HCEC 1CT (cell line): ENCODE measurements around the gene C15orf62.

Source experiments
- DNase-seq: peaks from one replicate; pipeline ENCODE4 v3.0.0-alpha.2; 2017

C15orf62 gene, protein sequence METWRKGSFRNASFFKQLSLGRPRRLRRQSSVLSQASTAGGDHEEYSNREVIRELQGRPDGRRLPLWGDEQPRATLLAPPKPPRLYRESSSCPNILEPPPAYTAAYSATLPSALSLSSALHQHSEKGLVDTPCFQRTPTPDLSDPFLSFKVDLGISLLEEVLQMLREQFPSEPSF

GRCh38 chr15:40769274-40770146 is at the start of gene C15orf62:
TSS of gene C15orf62 (plus strand) at chr15:40769980. CDS start at chr15:40770496, 516 bp downstream.
- DNase-seq = no peak

- no peak for DNase-seq
These were observed 48.1 kb upstream of the C15orf62 start for GRCh38 chr15:40721701-40722100.

DNA sequence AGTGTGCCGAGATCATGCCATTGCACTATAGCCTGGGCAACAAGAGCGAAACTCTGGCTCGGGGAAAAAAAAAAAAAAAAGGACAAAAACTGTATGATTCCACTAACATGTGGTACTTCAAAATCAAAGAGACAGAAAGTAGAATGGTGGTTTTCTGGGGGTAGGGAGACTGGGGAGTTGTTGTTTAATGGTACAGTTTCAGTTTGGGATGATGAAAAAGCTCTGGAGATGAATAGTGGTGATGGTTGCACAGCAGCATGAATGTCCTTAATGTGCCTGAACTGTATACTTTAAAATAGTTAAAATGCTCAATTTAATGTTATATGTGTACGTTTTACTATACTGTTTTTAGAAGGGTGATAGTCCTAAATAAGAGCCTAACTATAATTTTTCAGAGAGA is 47.4 kb upstream of the C15orf62 start:
- DNase-seq = no peak

- DNase-seq = peak; percentile 22
These were observed 46.8 kb upstream of the C15orf62 start for GRCh38 chr15:40722934-40723333.

- no peak for DNase-seq
These were observed 45.9 kb upstream of the C15orf62 start for GRCh38 chr15:40723919-40724318.

GRCh38 chr15:40731034-40731433 is 38.7 kb upstream of the C15orf62 start:
- DNase-seq = no peak

GRCh38 chr15:40736575-40736974 is 33.2 kb upstream of the C15orf62 start:
- no peak for DNase-seq

DNA sequence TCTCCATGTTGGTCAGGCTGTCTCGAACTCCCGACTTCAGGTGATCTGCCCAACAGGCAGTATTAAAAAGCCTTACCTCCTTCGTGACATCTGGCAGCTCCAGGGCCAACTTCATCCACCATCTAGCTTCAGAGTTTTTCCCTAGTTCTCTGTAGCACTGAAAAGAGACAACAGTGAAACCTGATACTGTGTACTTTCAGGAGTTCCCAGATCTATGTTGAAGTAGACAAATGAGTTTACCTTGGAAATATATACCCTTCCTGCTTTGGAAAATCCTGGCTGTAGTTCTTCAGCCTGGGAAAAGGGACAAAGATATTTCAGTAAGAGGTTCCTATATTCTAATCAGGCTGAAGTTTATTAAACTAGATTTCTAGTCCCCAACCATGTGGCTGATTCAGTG is 32.7 kb upstream of the C15orf62 start:
- DNase-seq = no peak

GRCh38 chr15:40739047-40739446 is 30.7 kb upstream of the C15orf62 start:
- no peak for DNase-seq

- DNase-seq = no peak
These were observed 29.9 kb upstream of the C15orf62 start for GRCh38 chr15:40739854-40740253.

DNA sequence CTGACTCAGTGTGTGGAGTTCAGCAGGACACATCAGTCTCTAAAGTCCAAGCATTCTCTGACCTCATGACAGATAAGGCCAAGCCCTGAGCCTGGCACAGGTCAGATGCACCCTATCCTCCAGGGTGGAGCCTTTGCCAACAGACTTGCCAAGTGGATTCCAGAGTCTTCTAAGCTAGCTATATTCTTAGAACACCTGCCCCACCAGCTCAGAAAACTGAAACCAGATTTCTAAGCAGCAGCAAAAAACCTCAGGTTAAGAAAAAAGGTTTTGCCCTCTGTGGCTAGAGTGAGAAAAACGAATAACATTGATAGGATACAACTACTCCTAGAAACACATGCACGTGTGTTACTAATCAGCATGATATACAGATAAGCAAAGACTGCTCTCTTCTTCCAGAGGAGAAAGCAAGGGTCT is 26.3 kb upstream of the C15orf62 start:
- no peak for DNase-seq

GRCh38 chr15:40743921-40744814 is 25.6 kb upstream of the C15orf62 start:
- peak; percentile 89 for DNase-seq

- no peak for DNase-seq
These were observed 25.0 kb upstream of the C15orf62 start for GRCh38 chr15:40744815-40745152.

- no peak for DNase-seq
These were observed 22.8 kb upstream of the C15orf62 start for GRCh38 chr15:40746916-40747418.

DNA sequence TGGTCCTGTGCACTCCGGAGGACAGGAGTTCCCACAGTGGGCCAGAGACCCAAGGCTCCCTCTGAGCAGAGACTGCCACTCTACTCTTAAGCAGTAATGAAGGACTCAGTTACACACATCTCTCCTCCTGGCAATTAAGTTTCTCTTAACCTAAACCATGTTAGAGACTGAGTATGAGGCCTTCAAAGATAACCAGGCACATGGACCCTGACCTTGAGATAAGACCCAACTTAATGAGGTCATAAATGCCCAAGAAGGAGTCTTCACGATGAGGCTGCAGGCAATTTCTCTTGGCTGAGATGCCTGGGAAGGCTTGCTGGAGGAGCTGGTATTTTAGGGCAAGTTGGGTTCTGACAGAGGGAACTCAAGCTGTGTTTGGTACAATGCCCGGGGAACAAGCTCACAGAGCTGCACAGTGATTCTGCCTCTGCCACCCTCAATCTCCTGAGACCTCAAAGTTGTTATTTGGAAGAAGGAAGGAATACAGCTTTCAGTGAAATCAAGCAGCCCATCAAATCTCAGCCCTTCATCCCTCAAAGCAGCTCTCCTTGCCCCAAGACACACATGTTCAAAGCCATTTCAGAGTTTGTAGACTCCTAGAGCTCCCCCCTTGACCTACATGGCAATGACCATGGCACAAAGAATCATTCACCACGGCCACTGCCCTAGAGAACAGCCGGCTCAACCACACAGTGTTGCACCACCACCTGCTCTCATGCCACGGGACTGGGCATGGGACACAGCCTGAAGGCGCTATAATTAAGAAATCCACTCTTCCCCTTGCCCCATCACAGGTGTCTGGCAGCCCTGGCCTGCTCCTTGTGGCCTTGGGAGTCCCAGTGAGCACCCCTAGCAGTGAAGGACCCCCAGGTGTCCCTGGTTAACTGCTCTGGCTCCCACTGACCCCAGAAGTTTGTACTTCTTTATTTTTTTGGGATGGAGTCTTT is 21.8 kb upstream of the C15orf62 start:
- DNase-seq = no peak

GRCh38 chr15:40749151-40749630 is 20.6 kb upstream of the C15orf62 start:
- no peak for DNase-seq

DNA sequence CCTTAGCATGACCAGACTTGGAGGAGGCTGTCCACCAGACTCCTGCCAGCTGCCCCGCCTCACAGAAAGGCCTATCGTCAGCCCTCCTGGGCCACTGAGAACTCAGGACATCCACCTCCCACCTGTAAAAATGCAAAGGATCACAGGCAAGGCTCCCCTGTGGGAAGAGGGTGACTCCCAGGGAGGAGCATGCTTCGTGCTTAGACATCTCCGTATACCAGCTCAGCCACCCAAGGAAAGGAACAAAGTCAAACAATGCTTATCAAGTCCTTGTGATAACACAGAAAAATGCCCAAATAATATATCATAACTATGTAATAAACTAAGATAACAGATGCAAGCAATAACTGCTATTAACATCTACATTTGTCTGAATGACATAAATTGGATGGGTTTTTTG is 18.9 kb upstream of the C15orf62 start:
- DNase-seq = no peak

DNA sequence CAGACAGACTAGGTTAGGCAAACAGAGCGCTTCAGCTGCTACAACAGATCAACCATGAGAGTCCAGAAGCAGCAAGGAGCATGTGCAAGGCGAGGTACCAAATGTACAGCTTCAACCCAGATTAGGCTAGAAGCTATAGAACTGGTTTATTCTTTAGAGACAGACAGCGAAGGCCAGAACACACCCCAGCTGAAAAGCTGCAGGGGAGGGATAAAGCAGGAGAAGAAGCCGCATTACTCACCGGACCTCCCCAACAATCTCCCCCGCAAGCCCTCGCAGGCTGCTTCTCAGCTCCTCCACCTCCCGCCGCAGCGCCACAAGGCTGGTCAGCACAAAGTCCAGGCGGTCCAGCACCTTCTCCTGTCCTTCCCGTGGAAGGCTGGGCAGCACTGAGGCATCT is 18.0 kb upstream of the C15orf62 start:
- DNase-seq = no peak

DNA sequence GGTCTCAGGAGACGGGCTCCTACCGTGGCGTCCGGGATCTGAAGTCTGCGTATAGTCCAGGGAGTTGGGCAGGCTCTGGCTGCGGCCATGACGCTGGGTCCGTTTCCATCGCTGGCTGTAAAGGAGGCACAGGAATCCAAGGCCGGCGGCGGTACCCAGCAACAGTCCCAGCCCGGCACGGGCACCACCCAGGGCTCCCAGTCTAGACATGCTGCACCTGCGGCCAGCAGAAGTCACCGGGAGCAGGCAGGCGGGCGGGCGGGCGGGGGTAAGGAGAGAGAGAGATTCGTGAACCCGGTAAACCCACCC is 15.3 kb upstream of the C15orf62 start:
- DNase-seq = no peak

- peak; percentile 90 for DNase-seq
These were observed 14.6 kb upstream of the C15orf62 start, which contains the start of gene RMDN3 for GRCh38 chr15:40754883-40755811. TSS of gene RMDN3 (minus strand) at chr15:40755254. CDS start at chr15:40754783, 471 bp downstream.

DNA sequence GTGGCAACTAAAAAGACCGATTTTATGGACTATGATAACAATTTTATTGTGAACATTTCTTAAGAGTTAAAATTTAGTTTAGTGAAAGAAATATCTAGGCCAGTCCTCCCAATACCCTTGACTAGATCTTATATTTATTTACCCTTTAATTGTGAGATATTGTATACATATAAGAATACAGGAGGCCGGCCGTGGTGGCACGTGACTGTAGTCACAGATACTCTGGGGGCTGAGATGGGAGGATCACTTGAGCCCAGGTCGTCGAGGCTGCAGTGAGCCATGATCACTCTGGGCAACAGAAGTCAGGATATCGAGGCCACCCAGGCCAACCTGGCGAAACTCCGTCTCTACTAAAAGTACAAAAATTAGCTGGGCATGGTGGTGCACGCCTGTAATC is 14.0 kb upstream of the C15orf62 start:
- DNase-seq = no peak
